WTC11 (cell line): ENCODE measurements around the gene CHST14. TPM values are rescaled to one million over a fixed set of nuclear protein-coding genes. Genes with fewer than 3 reads are reported as not detected.

Source experiments
- ATAC-seq: fragments of 200-7000 bp; cut with Tn5 transposase; 2 replicates; pipeline ENCODE4 v1.10.0; 2021; ENCODE audit warnings: mild to moderate bottlenecking, moderate library complexity
- CTCF ChIA-PET: fragments of 300-600 bp; sonication (Branson Sonifier 250); formaldehyde crosslinking; loops from one replicate; lab custom pipeline; 2021; ENCODE audit warnings: antibody characterized with exemption; lab: Charles Lee
- POLR2A ChIA-PET: fragments of 350-600 bp; sonication (Branson Sonifier 250); formaldehyde crosslinking; loops from one replicate; lab custom pipeline; 2021; ENCODE audit warnings: antibody characterized with exemption; lab: Charles Lee
- DNase-seq: peaks from one replicate; pipeline ENCODE4 v3.0.0; 2021; ENCODE audit warnings: low spot score
- H3K27ac Mint-ChIP-seq: 2 replicates; pipeline ENCODE4 v1.8.0; 2021; ENCODE audit warnings: mixed read lengths
- H3K27me3 Mint-ChIP-seq: 2 replicates; pipeline ENCODE4 v1.8.0; 2021; ENCODE audit warnings: low read depth, mild to moderate bottlenecking, moderate library complexity, mixed read lengths
- H3K36me3 Mint-ChIP-seq: 2 replicates; pipeline ENCODE4 v1.8.0; 2021; ENCODE audit warnings: mixed read lengths
- H3K4me1 Mint-ChIP-seq: 2 replicates; pipeline ENCODE4 v1.8.0; 2022; ENCODE audit warnings: mixed read lengths
- H3K4me3 Mint-ChIP-seq: 2 replicates; pipeline ENCODE4 v1.8.0; 2021; ENCODE audit warnings: mild to moderate bottlenecking, moderate library complexity, mixed read lengths
- H3K9me3 Mint-ChIP-seq: 2 replicates; pipeline ENCODE4 v1.8.0; 2021; ENCODE audit warnings: mixed read lengths
- CBFB ChIP-seq: sonication (generic); formaldehyde crosslinking; IDR thresholded peaks from 2 replicates; pipeline ENCODE4 v1.8.1; 2022; ENCODE audit warnings: mild to moderate bottlenecking, low read depth, missing genetic modification reagents
- CREB1 ChIP-seq: sonication (generic); formaldehyde crosslinking; IDR thresholded peaks from 2 replicates; pipeline ENCODE4 v1.8.0; 2023; ENCODE audit warnings: mild to moderate bottlenecking, missing genetic modification reagents
- CREM ChIP-seq: sonication (generic); formaldehyde crosslinking; IDR thresholded peaks from 2 replicates; pipeline ENCODE4 v1.8.1; 2022; ENCODE audit warnings: mild to moderate bottlenecking, missing genetic modification reagents, moderate library complexity
- ESRRA ChIP-seq: sonication (generic); formaldehyde crosslinking; IDR thresholded peaks from 2 replicates; pipeline ENCODE4 v1.8.1; 2022; ENCODE audit warnings: mild to moderate bottlenecking, missing genetic modification reagents, borderline replicate concordance
- GABPB1 ChIP-seq: sonication (generic); formaldehyde crosslinking; IDR thresholded peaks from 2 replicates; pipeline ENCODE4 v1.8.1; 2023; ENCODE audit warnings: mild to moderate bottlenecking, missing genetic modification reagents
- NFYB ChIP-seq: sonication (generic); formaldehyde crosslinking; conservative IDR thresholded peaks from 2 replicates; pipeline ENCODE4 v1.8.0; 2022; ENCODE audit warnings: low read depth, missing genetic modification reagents
- RELA ChIP-seq: sonication (generic); formaldehyde crosslinking; IDR thresholded peaks from 2 replicates; pipeline ENCODE4 v1.8.1; 2022; ENCODE audit warnings: missing genetic modification reagents, mild to moderate bottlenecking, borderline replicate concordance
- SMAD4 ChIP-seq: sonication (generic); formaldehyde crosslinking; IDR thresholded peaks from 2 replicates; pipeline ENCODE4 v1.8.0; 2022; ENCODE audit warnings: mild to moderate bottlenecking, missing genetic modification reagents
- TEAD4 ChIP-seq: sonication (generic); formaldehyde crosslinking; IDR thresholded peaks from 2 replicates; pipeline ENCODE4 v1.8.0; 2022; ENCODE audit warnings: mild to moderate bottlenecking, missing genetic modification reagents
- TP53 ChIP-seq: sonication (generic); formaldehyde crosslinking; IDR thresholded peaks from 2 replicates; pipeline ENCODE4 v1.8.1; 2023; ENCODE audit warnings: mild to moderate bottlenecking, missing genetic modification reagents
- ZNF121 ChIP-seq: sonication (generic); formaldehyde crosslinking; IDR thresholded peaks from 2 replicates; pipeline ENCODE4 v1.8.0; 2023; ENCODE audit warnings: missing genetic modification reagents
- ZNF416 ChIP-seq: fragments of 250-450 bp; sonication (Bioruptor Pico); IDR thresholded peaks from 2 replicates; pipeline ENCODE4 v1.9.0; 2021; ENCODE audit warnings: mild to moderate bottlenecking, inconsistent platforms
- ZNF671 ChIP-seq: fragments of 250-450 bp; sonication (Bioruptor Pico); IDR thresholded peaks from 2 replicates; pipeline ENCODE4 v1.8.0; 2021; ENCODE audit warnings: mild to moderate bottlenecking
- total RNA-seq: library from RNA; stranded (reverse); gene quantifications from 3 replicates; pipeline ENCODE4 v1.2.3, GENCODE V29; 2021
- TF ChIP-seq, protein P1 (sequence below): sonication (generic); formaldehyde crosslinking; IDR thresholded peaks from 2 replicates; pipeline ENCODE4 v1.8.1; 2023; ENCODE audit warnings: mild to moderate bottlenecking, missing genetic modification reagents
- TF ChIP-seq, protein P2 (sequence below): sonication (generic); formaldehyde crosslinking; IDR thresholded peaks from 2 replicates; pipeline ENCODE4 v1.8.1; 2023; ENCODE audit warnings: mild to moderate bottlenecking, missing genetic modification reagents, moderate library complexity
- TF ChIP-seq, protein P3 (sequence below): sonication (generic); formaldehyde crosslinking; IDR thresholded peaks from 2 replicates; pipeline ENCODE4 v1.8.1; 2023; ENCODE audit warnings: mild to moderate bottlenecking, missing genetic modification reagents, moderate library complexity
- TF ChIP-seq, protein P4 (sequence below): sonication (generic); formaldehyde crosslinking; IDR thresholded peaks from 2 replicates; pipeline ENCODE4 v1.8.1; 2022; ENCODE audit warnings: mild to moderate bottlenecking, missing genetic modification reagents, moderate library complexity, borderline replicate concordance
- TF ChIP-seq, protein P5 (sequence below): fragments of 250-450 bp; sonication (Bioruptor Pico); IDR thresholded peaks from 2 replicates; pipeline ENCODE4 v1.9.0; 2021; ENCODE audit warnings: mild to moderate bottlenecking
- TF ChIP-seq, protein P6 (sequence below): sonication (generic); formaldehyde crosslinking; IDR thresholded peaks from 2 replicates; pipeline ENCODE4 v1.8.1; 2022; ENCODE audit warnings: low read depth, missing genetic modification reagents, borderline replicate concordance
- TF ChIP-seq, protein P7 (sequence below): fragments of 250-450 bp; sonication (Bioruptor Pico); IDR thresholded peaks from 2 replicates; pipeline ENCODE4 v2.1.2; 2022; ENCODE audit warnings: mild to moderate bottlenecking, moderate library complexity

CHST14 gene
- total RNA-seq, 1 experiment from 2014 or later: 21.3 TPM

DNA sequence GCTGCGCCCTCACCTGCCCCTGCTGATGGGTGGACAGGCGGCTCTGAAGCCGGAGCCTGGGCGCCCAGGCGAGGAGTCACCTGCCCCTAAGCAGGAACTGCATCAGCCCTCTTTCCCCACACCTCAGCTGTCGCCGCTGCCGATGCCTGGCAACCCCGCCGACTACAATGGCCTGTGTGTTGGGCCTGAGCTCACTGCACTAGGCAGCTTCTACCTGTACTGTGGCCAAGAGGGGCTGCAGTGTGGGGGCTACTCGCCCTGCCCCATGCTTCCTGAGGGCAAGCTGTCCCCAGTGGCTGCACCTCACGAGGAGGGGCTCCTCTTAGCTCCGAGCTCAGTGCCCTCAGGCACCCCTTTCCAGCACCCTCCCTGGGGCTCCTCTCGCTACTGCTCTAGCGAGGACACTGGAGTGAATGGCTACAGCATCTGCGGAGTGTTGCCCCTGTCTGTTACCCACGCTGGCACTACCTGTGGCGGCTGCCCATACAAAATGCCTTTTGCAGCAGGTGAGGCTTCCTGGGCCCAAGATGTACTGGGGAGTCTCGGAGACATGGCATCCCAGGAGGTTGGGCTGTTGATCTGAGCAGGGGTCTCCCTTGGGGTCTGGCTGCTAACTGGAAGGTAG lies 11.3 kb upstream of the CHST14 start (continued):
- TF ChIP-seq, protein P1, sequence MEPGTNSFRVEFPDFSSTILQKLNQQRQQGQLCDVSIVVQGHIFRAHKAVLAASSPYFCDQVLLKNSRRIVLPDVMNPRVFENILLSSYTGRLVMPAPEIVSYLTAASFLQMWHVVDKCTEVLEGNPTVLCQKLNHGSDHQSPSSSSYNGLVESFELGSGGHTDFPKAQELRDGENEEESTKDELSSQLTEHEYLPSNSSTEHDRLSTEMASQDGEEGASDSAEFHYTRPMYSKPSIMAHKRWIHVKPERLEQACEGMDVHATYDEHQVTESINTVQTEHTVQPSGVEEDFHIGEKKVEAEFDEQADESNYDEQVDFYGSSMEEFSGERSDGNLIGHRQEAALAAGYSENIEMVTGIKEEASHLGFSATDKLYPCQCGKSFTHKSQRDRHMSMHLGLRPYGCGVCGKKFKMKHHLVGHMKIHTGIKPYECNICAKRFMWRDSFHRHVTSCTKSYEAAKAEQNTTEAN: no peak
- no peak for TF ChIP-seq ZNF121
- TF ChIP-seq, protein P2, sequence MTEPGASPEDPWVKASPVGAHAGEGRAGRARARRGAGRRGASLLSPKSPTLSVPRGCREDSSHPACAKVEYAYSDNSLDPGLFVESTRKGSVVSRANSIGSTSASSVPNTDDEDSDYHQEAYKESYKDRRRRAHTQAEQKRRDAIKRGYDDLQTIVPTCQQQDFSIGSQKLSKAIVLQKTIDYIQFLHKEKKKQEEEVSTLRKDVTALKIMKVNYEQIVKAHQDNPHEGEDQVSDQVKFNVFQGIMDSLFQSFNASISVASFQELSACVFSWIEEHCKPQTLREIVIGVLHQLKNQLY (CRISPR knock-in tag): no peak
- no peak for TF ChIP-seq RELA
- TF ChIP-seq CREM: no peak
- TF ChIP-seq, protein P3, sequence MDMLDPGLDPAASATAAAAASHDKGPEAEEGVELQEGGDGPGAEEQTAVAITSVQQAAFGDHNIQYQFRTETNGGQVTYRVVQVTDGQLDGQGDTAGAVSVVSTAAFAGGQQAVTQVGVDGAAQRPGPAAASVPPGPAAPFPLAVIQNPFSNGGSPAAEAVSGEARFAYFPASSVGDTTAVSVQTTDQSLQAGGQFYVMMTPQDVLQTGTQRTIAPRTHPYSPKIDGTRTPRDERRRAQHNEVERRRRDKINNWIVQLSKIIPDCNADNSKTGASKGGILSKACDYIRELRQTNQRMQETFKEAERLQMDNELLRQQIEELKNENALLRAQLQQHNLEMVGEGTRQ: no peak
- no peak for TF ChIP-seq CREB1 (CRISPR knock-in tag)

DNA sequence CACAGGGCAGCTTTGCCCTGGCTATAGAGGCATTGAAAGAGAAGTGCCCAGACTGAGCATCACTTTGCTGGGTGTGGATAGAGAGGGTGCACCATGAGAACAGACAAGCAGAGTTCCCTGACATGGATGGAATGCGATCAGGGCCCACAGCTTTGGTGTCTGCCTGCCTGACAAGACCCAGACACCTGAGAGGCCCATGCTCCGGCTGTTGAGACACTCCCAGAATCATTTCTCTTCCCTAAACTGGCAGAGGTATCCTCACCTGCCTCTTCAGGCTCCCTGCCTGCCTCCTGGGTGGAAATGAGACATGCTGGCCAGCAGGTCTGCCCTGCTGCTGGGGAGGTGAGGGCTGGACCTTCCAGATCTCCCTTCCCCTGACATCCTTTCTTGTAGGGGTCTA lies 10.4 kb upstream of the CHST14 start:
- no peak overlapping the region for H3K27ac Mint-ChIP-seq
- no peak for DNase-seq
- ChIA-PET CTCF (no interaction called here), POLR2A (no interaction called here)
- no peaks in the 10 kb centered on the region for H3K9me3 Mint-ChIP-seq
- peaks cover 24% of the 10 kb centered on the region for H3K36me3 Mint-ChIP-seq
- peaks cover 12% of the 10 kb centered on the region for H3K4me1 Mint-ChIP-seq
- H3K4me3 Mint-ChIP-seq: no peak overlapping the region
- TF ChIP-seq TP53 (CRISPR knock-in tag): no peak
- TF ChIP-seq RELA: no peak
- H3K27me3 Mint-ChIP-seq: no peaks in the 10 kb centered on the region
- ATAC-seq: no peak

DNA sequence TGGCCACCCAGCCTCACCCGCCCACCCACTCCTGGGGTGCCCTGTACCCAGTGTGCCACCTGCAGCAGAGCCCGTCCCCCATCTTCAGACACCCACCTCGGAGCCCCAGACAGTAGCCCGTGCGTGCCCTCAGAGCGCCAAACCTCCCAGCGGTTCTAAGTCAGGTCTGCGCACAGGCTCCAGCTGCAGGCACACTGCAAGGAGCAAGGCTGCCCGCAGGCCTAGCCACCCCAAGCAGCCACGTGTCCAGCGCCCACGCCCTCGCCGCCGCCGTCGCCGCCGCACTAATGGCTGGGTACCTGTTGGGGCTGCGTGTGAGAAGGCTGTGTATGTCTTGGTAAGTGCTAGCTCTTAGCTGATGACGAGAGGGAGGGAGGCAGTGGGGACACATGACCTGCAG lies 8.8 kb upstream of the CHST14 start:
- CTCF ChIA-PET: no interaction called here
- DNase-seq: no peak
- no peaks in the 10 kb centered on the region for H3K4me1 Mint-ChIP-seq
- H3K36me3 Mint-ChIP-seq: peaks cover 31% of the 10 kb centered on the region
- no peak for TF ChIP-seq NFYB
- TF ChIP-seq ZNF671 (CRISPR knock-in tag): no peak
- no peak for TF ChIP-seq SMAD4 (CRISPR knock-in tag)
- no peak for TF ChIP-seq ESRRA
- no peak for TF ChIP-seq GABPB1 (CRISPR knock-in tag)
- no peak for TF ChIP-seq ZNF416
- TF ChIP-seq, protein P4, sequence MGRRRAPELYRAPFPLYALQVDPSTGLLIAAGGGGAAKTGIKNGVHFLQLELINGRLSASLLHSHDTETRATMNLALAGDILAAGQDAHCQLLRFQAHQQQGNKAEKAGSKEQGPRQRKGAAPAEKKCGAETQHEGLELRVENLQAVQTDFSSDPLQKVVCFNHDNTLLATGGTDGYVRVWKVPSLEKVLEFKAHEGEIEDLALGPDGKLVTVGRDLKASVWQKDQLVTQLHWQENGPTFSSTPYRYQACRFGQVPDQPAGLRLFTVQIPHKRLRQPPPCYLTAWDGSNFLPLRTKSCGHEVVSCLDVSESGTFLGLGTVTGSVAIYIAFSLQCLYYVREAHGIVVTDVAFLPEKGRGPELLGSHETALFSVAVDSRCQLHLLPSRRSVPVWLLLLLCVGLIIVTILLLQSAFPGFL (CRISPR knock-in tag): no peak
- TF ChIP-seq, protein P5, sequence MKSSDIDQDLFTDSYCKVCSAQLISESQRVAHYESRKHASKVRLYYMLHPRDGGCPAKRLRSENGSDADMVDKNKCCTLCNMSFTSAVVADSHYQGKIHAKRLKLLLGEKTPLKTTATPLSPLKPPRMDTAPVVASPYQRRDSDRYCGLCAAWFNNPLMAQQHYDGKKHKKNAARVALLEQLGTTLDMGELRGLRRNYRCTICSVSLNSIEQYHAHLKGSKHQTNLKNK (CRISPR knock-in tag): no peak
- TF ChIP-seq, protein P6, sequence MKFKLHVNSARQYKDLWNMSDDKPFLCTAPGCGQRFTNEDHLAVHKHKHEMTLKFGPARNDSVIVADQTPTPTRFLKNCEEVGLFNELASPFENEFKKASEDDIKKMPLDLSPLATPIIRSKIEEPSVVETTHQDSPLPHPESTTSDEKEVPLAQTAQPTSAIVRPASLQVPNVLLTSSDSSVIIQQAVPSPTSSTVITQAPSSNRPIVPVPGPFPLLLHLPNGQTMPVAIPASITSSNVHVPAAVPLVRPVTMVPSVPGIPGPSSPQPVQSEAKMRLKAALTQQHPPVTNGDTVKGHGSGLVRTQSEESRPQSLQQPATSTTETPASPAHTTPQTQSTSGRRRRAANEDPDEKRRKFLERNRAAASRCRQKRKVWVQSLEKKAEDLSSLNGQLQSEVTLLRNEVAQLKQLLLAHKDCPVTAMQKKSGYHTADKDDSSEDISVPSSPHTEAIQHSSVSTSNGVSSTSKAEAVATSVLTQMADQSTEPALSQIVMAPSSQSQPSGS (CRISPR knock-in tag): no peak
- TF ChIP-seq TEAD4 (CRISPR knock-in tag): no peak
- TF ChIP-seq CBFB: no peak
- TF ChIP-seq, protein P7, sequence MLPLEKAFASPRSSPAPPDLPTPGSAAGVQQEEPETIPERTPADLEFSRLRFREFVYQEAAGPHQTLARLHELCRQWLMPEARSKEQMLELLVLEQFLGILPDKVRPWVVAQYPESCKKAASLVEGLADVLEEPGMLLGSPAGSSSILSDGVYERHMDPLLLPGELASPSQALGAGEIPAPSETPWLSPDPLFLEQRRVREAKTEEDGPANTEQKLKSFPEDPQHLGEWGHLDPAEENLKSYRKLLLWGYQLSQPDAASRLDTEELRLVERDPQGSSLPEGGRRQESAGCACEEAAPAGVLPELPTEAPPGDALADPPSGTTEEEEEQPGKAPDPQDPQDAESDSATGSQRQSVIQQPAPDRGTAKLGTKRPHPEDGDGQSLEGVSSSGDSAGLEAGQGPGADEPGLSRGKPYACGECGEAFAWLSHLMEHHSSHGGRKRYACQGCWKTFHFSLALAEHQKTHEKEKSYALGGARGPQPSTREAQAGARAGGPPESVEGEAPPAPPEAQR (CRISPR knock-in tag): no peak
- H3K27me3 Mint-ChIP-seq: no peaks in the 10 kb centered on the region
- POLR2A ChIA-PET: interaction anchor here (0.9 kb wide), 1 partner anchor 9 kb away, joined by 3 read pairs; no protein-coding TSS in a partner anchor
- H3K9me3 Mint-ChIP-seq: no peaks in the 10 kb centered on the region
- H3K4me3 Mint-ChIP-seq: no peak overlapping the region
- H3K27ac Mint-ChIP-seq: no peak overlapping the region
- no peak for ATAC-seq
